HL-60 (cell line): ENCODE data around the gene CHST13.

Experiments
- DNase-seq, 2 experiments: peaks; one replicate each; pipeline ENCODE4 v3.0.0-alpha.2; 2010 to 2020; ENCODE audit warnings: low read depth in 1 of 2, low spot score in 1 of 2
- H3K27ac ChIP-seq: fragments of 250-450 bp; sonication (Bioruptor Pico); replicated peaks from 2 replicates; pipeline ENCODE4 v1.5.1; 2020; ENCODE audit warnings: mild to moderate bottlenecking, moderate library complexity
- H3K27me3 ChIP-seq: fragments of 250-450 bp; sonication (Bioruptor Pico); 2 replicates; pipeline ENCODE4 v1.5.1; 2021; ENCODE audit warnings: mild to moderate bottlenecking, moderate library complexity; ENCODE audit not compliant: insufficient read depth, poor library complexity, severe bottlenecking
- H3K4me3 ChIP-seq: replicated peaks from 2 replicates; pipeline ENCODE4 v1.5.1; 2011; ENCODE audit warnings: mild to moderate bottlenecking, control low read depth, low read length; ENCODE audit not compliant: insufficient read depth
- GABPA ChIP-seq: IDR thresholded peaks from 2 replicates; pipeline ENCODE4 v1.6.1; 2012; ENCODE audit warnings: low read depth
- POLR2AphosphoS5 ChIP-seq: IDR thresholded peaks from 2 replicates; pipeline ENCODE4 v1.6.1; 2012; ENCODE audit warnings: low read depth
- SPI1 ChIP-seq: IDR thresholded peaks from 2 replicates; pipeline ENCODE4 v1.6.1; 2012; ENCODE audit warnings: low read depth, mild to moderate bottlenecking, borderline replicate concordance
- TF ChIP-seq, protein P1 (sequence below): IDR thresholded peaks from 2 replicates; pipeline ENCODE4 v1.6.1; 2012; ENCODE audit warnings: low read depth; ENCODE audit not compliant: insufficient replicate concordance
- TF ChIP-seq, protein P2 (sequence below): IDR thresholded peaks from one replicate; pipeline ENCODE4 v1.5.1; 2011; ENCODE audit warnings: low read length, control low read depth, inconsistent platforms; ENCODE audit not compliant: insufficient read depth

Gene CHST13

GRCh38 chr3:126484148-126484547 lies 39.8 kb upstream of the CHST13 start:
- Histone ChIP-seq H3K27me3 (no peaks in the 10 kb centered on the region), H3K4me3 (no peak overlapping the region), H3K27ac (peak overlapping the region; percentile 22)
- peak in 1 of 2 experiments; percentile 47 for DNase-seq
- TF ChIP-seq, protein P1, sequence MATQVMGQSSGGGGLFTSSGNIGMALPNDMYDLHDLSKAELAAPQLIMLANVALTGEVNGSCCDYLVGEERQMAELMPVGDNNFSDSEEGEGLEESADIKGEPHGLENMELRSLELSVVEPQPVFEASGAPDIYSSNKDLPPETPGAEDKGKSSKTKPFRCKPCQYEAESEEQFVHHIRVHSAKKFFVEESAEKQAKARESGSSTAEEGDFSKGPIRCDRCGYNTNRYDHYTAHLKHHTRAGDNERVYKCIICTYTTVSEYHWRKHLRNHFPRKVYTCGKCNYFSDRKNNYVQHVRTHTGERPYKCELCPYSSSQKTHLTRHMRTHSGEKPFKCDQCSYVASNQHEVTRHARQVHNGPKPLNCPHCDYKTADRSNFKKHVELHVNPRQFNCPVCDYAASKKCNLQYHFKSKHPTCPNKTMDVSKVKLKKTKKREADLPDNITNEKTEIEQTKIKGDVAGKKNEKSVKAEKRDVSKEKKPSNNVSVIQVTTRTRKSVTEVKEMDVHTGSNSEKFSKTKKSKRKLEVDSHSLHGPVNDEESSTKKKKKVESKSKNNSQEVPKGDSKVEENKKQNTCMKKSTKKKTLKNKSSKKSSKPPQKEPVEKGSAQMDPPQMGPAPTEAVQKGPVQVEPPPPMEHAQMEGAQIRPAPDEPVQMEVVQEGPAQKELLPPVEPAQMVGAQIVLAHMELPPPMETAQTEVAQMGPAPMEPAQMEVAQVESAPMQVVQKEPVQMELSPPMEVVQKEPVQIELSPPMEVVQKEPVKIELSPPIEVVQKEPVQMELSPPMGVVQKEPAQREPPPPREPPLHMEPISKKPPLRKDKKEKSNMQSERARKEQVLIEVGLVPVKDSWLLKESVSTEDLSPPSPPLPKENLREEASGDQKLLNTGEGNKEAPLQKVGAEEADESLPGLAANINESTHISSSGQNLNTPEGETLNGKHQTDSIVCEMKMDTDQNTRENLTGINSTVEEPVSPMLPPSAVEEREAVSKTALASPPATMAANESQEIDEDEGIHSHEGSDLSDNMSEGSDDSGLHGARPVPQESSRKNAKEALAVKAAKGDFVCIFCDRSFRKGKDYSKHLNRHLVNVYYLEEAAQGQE = no peak
- no peak for TF ChIP-seq SPI1
- TF ChIP-seq POLR2AphosphoS5 = no peak
- no peak for TF ChIP-seq GABPA
- TF ChIP-seq, protein P2, sequence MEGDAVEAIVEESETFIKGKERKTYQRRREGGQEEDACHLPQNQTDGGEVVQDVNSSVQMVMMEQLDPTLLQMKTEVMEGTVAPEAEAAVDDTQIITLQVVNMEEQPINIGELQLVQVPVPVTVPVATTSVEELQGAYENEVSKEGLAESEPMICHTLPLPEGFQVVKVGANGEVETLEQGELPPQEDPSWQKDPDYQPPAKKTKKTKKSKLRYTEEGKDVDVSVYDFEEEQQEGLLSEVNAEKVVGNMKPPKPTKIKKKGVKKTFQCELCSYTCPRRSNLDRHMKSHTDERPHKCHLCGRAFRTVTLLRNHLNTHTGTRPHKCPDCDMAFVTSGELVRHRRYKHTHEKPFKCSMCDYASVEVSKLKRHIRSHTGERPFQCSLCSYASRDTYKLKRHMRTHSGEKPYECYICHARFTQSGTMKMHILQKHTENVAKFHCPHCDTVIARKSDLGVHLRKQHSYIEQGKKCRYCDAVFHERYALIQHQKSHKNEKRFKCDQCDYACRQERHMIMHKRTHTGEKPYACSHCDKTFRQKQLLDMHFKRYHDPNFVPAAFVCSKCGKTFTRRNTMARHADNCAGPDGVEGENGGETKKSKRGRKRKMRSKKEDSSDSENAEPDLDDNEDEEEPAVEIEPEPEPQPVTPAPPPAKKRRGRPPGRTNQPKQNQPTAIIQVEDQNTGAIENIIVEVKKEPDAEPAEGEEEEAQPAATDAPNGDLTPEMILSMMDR = no peak

DNA sequence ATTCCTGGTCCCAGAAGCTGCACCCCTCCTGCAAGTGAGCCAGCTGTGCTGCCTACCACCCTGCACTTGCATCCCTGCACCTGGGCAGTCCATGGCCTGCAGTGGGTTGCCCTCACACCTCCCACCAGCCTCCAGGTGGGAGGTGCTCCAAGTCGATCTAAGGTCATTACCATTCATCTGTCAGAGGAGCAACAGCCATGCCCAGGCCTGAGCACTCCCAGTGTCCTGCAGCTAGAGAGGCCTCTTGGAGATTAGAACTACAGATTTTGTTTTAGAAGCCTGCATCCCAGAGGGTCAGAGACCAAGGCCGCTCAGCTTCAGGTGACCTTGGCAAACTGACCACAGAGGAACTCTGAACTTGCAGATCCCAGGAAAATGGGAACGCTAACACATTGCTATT lies 39.3 kb upstream of the CHST13 start:
- Histone ChIP-seq H3K4me3 (no peak overlapping the region), H3K27me3 (no peaks in the 10 kb centered on the region), H3K27ac (peak overlapping the region; percentile 22)
- no peak for TF ChIP-seq SPI1
- no peak for TF ChIP-seq GABPA
- TF ChIP-seq, protein P2 = no peak
- TF ChIP-seq POLR2AphosphoS5 = no peak
- DNase-seq = no peak

DNA sequence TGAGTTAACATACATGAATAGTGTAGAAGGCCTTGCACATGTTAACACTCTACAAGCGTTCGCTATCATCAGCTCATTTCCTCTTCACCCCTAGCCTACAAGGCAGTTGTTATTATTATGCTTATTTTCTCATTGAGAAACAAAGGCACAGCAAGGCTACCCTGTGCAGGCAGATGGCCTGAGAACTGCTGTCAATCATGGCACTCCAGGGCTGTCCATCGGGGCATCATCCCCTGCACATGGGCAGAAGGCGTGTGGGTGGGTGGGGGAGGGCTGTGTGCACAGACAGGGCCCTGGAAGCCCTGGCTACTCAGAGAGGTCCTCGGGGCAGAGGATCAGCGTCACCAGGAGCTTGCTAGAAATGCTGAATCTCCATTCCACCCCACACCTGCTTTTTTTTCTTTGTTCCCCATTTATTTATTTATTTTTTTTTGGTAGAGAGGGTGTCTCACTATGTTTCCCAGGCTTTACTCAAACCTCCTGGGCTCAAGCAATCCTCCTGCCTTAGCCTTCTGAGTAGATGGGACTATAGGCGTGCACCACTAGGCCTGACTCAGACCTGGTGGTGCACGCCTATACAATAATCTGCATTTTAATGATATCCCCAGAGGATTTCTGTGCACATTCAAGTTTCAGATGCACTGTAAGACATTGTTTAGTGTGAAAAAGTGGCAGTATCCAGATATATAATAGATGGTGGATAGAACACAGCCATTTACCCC lies 38.6 kb upstream of the CHST13 start:
- no peak for TF ChIP-seq POLR2AphosphoS5
- TF ChIP-seq GABPA = no peak
- TF ChIP-seq, protein P1 = no peak
- TF ChIP-seq SPI1 = no peak
- TF ChIP-seq, protein P2 = no peak
- Histone ChIP-seq H3K4me3 (no peak overlapping the region), H3K27ac (no peak overlapping the region; the same call in 1 of the 2 replicates), H3K27me3 (no peaks in the 10 kb centered on the region)
- DNase-seq = no peak

DNA sequence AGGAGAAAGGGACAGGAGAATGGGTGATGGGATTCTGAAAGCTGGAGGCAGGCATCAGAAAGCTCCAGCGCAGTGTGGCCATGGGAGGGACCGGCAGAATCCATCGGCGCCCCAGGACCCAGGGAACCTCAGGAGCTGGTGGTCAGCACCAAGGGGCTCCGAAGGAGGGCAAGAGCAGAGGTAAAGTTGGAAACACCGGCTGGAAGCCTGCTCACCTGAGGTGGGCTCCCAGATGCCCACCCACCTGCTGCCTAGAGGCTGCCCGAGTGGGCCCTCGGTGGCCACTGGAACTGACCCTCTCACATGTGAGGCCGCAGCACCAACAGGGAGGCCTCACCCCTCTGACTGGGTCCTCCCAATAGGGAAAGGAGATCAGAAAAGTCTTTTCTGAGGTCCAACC lies 38.0 kb upstream of the CHST13 start:
- H3K27ac ChIP-seq = no peak overlapping the region
- no peak for DNase-seq
- no peaks in the 10 kb centered on the region for H3K27me3 ChIP-seq
- no peak overlapping the region for H3K4me3 ChIP-seq
- TF ChIP-seq, protein P2 = no peak
- TF ChIP-seq GABPA = no peak
- TF ChIP-seq, protein P1 = no peak
- no peak for TF ChIP-seq SPI1
- no peak for TF ChIP-seq POLR2AphosphoS5
